Measurements from ENCODE around the gene CMIP.

The CMIP gene

GRCh38 chr16:81442220-81442915 lies 2.2 kb upstream of the CMIP start:
- no peak overlapping the region for H3K27ac ChIP-seq (ENCODE audit: low read length)
- no peaks in the 10 kb centered on the region for H3K36me3 ChIP-seq (ENCODE audit: control insufficient read depth in 1 of 2, insufficient read depth in 2 of 2, low read length in 2 of 2)
- H3K4me3 ChIP-seq (ENCODE audit: low read depth in 1 of 2, low read length in 2 of 2) = no peak overlapping the region

GRCh38 chr16:81442916-81443687 lies 1.5 kb upstream of the CMIP start:
- no peaks in the 10 kb centered on the region for H3K27me3 ChIP-seq (ENCODE audit: low read depth, low read length)
- H3K4me1 ChIP-seq (ENCODE audit: control insufficient read depth in 1 of 2, insufficient read depth in 2 of 2, low read length in 2 of 2) = peaks cover 7 to 24% of the 10 kb centered on the region in 2 donors
- H3K27ac ChIP-seq (ENCODE audit: low read length) = peak overlapping the region; percentile 5
- H3K36me3 ChIP-seq (ENCODE audit: control insufficient read depth in 1 of 2, insufficient read depth in 2 of 2, low read length in 2 of 2) = no peaks in the 10 kb centered on the region
- H3K4me3 ChIP-seq (ENCODE audit: low read depth in 1 of 2, low read length in 2 of 2) = no peak overlapping the region
- H3K9me3 ChIP-seq (ENCODE audit: control insufficient read depth in 1 of 2, low read length in 2 of 2) = no peaks in the 10 kb centered on the region

More at GRCh38 chr16:81442220-81442915, 2.2 kb upstream of the CMIP start:
- peaks cover 3 to 17% of the 10 kb centered on the region in 2 donors for H3K4me1 ChIP-seq (ENCODE audit: control insufficient read depth in 1 of 2, insufficient read depth in 2 of 2, low read length in 2 of 2)
- no peaks in the 10 kb centered on the region for H3K27me3 ChIP-seq (ENCODE audit: low read depth, low read length)
- no peaks in the 10 kb centered on the region for H3K9me3 ChIP-seq (ENCODE audit: control insufficient read depth in 1 of 2, low read length in 2 of 2)

GRCh38 chr16:81443688-81444447 lies 740 bp upstream of the CMIP start:
- Histone ChIP-seq H3K27ac (ENCODE audit: low read length) (peak overlapping the region; percentile 5), H3K4me1 (ENCODE audit: control insufficient read depth in 1 of 2, insufficient read depth in 2 of 2, low read length in 2 of 2) (peaks cover 10 to 28% of the 10 kb centered on the region in 2 donors), H3K36me3 (ENCODE audit: control insufficient read depth in 1 of 2, insufficient read depth in 2 of 2, low read length in 2 of 2) (no peaks in the 10 kb centered on the region), H3K4me3 (ENCODE audit: low read depth in 1 of 2, low read length in 2 of 2) (peak overlapping the region; percentile 16 to 21), H3K27me3 (ENCODE audit: low read depth, low read length) (no peaks in the 10 kb centered on the region), H3K9me3 (ENCODE audit: control insufficient read depth in 1 of 2, low read length in 2 of 2) (no peaks in the 10 kb centered on the region)

- H3K4me3 ChIP-seq (ENCODE audit: low read depth in 1 of 2, low read length in 2 of 2) = peak overlapping the region; percentile 76 to 94
- H3K9me3 ChIP-seq (ENCODE audit: control insufficient read depth in 1 of 2, low read length in 2 of 2) = no peaks in the 10 kb centered on the region
- H3K27ac ChIP-seq (ENCODE audit: low read length) = peak overlapping the region; percentile 94
- peaks cover 19 to 26% of the 10 kb centered on the region in 2 donors for H3K4me1 ChIP-seq (ENCODE audit: control insufficient read depth in 1 of 2, insufficient read depth in 2 of 2, low read length in 2 of 2)
- H3K36me3 ChIP-seq (ENCODE audit: control insufficient read depth in 1 of 2, insufficient read depth in 2 of 2, low read length in 2 of 2) = no peaks in the 10 kb centered on the region
- no peaks in the 10 kb centered on the region for H3K27me3 ChIP-seq (ENCODE audit: low read depth, low read length)
Observed at GRCh38 chr16:81445143-81445961, 744 bp downstream of the CMIP start.

DNA sequence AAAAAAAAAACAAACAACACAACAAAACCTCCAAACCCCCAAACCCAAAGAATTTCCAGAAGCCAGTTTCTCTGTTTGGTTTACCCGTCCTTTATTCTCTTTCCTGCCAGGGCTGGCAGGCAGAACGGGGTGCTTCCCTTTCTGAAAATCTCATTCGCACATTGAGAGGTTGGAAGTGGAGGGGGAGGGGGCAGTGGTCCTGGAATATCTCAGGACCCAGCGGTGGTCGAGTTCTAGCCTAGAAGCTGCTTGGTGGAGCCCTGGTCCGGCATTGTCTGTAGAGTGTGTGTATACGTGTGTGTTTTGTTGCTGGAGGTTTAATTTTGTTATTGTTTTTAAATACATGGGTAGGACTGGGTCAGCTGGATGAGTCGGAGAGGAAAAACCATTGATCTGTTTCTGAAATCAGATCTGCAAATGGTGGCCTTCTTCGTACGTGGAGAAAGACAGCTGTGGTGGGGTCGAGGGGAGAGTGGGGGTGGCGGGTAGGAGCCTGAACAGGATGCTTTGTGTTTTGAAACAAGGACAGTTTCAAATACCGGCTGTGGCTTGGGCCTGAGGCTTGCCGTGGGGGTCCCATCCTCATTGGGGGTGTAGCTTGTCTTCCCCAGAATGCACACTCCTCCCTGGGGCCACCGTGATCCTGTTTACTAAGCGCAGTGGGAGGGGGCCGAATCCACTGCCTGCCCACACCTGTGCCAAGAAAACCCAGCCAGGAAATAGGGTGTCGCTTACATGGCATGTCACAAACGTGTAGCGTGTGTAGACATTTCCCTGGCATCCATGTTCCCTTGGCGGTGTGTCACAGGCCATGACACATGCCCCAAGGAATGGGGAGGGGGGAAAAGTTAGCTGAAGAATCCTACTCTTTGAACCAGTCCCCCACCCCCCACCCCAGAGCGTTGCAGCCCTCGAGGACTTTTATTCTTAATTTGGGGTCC lies 1.6 kb downstream of the CMIP start:
- Histone ChIP-seq H3K27ac (ENCODE audit: low read length) (peak overlapping the region; percentile 94), H3K4me1 (ENCODE audit: control insufficient read depth in 1 of 2, insufficient read depth in 2 of 2, low read length in 2 of 2) (peaks cover 19 to 27% of the 10 kb centered on the region in 2 donors)

DNA sequence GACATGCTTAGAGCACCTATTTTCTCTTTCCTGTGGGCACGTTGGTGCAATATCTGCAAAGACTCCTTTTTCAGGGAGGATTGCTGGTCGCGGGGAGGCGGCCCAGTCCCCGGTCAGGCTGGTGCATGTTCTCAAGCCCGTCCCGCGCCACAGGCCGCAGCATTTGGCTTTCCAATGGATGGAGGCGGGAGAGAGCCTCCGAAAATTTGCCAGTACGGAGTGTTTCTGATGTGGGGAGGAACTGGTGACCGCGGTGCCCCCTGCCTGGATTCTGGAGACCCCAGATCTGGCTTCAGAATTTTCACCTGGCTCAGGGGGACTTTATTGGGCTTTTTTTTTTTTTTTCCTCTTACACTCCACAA lies 2.3 kb downstream of the CMIP start:
- Histone ChIP-seq H3K4me3 (ENCODE audit: low read depth in 1 of 2, low read length in 2 of 2) (peak overlapping the region; percentile 76 to 94), H3K27me3 (ENCODE audit: low read depth, low read length) (no peaks in the 10 kb centered on the region), H3K27ac (ENCODE audit: low read length) (peak overlapping the region; percentile 94), H3K36me3 (ENCODE audit: control insufficient read depth in 1 of 2, insufficient read depth in 2 of 2, low read length in 2 of 2) (no peaks in the 10 kb centered on the region), H3K4me1 (ENCODE audit: control insufficient read depth in 1 of 2, insufficient read depth in 2 of 2, low read length in 2 of 2) (peaks cover 19 to 31% of the 10 kb centered on the region in 2 donors), H3K9me3 (ENCODE audit: control insufficient read depth in 1 of 2, low read length in 2 of 2) (no peaks in the 10 kb centered on the region)

More for the DNA sequence above, 1.6 kb downstream of the CMIP start:
- Histone ChIP-seq H3K4me3 (ENCODE audit: low read depth in 1 of 2, low read length in 2 of 2) (peak overlapping the region; percentile 76 to 94), H3K36me3 (ENCODE audit: control insufficient read depth in 1 of 2, insufficient read depth in 2 of 2, low read length in 2 of 2) (no peaks in the 10 kb centered on the region), H3K27me3 (ENCODE audit: low read depth, low read length) (no peaks in the 10 kb centered on the region), H3K9me3 (ENCODE audit: control insufficient read depth in 1 of 2, low read length in 2 of 2) (no peaks in the 10 kb centered on the region)

DNA sequence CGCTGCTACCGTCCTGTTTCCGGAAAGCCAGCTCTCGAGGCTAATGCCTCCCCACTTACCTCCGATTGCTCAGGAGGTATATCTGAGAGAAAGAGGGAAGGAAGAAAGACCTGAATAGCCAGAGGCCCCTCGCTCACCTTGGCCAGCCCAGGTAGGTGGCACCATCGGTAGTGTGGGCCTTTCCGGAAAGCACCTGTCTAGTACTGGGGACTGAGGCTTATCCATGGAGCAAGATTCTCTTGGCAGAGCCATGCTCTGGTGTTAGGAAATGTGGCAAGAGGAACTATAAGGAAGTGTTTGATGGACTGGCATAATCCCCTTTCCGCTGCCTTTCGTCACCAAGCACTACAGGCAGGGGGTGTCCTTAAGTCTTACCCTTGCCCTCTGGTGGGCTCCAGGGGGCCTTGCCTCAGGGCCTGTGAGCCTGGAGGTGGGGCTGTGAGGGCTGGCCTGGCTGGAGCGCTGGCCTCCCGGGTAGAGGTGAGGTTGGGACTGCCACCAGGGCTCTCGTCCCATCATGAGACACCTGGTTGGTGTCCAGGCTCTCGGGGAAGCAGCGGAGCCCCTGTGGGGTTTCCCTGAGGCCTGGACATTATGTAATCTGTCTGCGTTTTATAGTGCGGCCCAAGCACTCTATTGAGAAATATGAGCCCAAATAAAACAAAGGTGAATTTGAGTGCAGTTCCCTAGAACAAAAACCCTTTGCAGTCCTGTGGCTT lies 2.9 kb downstream of the CMIP start:
- peaks cover 19 to 37% of the 10 kb centered on the region in 2 donors for H3K4me1 ChIP-seq (ENCODE audit: control insufficient read depth in 1 of 2, insufficient read depth in 2 of 2, low read length in 2 of 2)
- H3K4me3 ChIP-seq (ENCODE audit: low read depth in 1 of 2, low read length in 2 of 2) = peak overlapping the region; percentile 76 to 94
- H3K9me3 ChIP-seq (ENCODE audit: control insufficient read depth in 1 of 2, low read length in 2 of 2) = no peaks in the 10 kb centered on the region
- peak overlapping the region; percentile 94 for H3K27ac ChIP-seq (ENCODE audit: low read length)
- H3K27me3 ChIP-seq (ENCODE audit: low read depth, low read length) = no peaks in the 10 kb centered on the region
- H3K36me3 ChIP-seq (ENCODE audit: control insufficient read depth in 1 of 2, insufficient read depth in 2 of 2, low read length in 2 of 2) = no peaks in the 10 kb centered on the region

DNA sequence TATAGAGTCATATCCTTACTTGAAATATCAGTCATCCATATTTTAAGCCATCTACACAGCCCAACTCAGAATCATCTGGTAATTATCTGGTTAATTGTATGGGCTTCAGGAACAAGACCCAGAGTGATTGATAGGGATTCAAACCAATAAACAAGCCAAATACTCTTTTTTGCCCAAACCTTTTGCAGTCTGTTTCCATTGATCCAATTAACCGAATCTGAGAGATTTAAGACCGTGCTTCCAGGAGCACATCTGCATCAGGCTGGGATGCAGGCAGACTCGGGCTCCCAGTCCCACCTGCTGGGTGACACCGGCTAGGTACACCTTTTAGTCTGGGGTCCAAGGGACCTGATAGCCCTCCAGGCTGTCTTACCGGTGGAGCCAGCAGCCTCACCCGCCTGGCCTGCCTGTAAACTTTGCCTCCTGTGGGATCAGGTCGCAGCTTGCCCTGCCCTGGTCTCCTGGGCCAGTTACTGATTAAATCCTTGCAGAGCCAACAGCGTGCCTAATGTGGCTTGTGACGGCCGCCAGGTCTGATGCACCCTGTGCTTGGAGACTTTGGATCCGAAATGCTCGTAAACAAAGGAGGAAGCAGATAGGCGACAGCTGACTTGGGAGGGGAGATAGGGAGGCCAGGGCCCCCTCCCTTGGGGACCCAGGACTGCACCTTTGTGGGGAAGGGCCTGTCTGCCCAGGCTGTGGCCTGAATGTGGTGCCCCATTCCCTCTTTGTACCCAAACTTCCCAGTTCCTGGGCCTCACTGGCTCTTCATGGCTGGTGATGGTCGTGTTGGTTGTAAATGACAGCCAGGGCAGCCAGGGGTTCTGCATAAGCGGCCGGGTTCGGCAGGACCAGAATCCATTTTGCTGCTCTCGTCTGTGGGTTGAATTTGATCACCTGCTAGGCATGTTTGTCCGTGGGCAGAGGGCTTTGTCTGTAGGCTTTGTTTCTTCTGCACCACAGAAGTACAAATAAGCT lies 3.8 kb downstream of the CMIP start:
- Histone ChIP-seq H3K27ac (ENCODE audit: low read length) (peak overlapping the region; percentile 94), H3K27me3 (ENCODE audit: low read depth, low read length) (no peaks in the 10 kb centered on the region), H3K36me3 (ENCODE audit: control insufficient read depth in 1 of 2, insufficient read depth in 2 of 2, low read length in 2 of 2) (no peaks in the 10 kb centered on the region), H3K4me3 (ENCODE audit: low read depth in 1 of 2, low read length in 2 of 2) (peak overlapping the region in 1 of 2 donors; percentile 94), H3K4me1 (ENCODE audit: control insufficient read depth in 1 of 2, insufficient read depth in 2 of 2, low read length in 2 of 2) (peaks cover 26 to 43% of the 10 kb centered on the region in 2 donors), H3K9me3 (ENCODE audit: control insufficient read depth in 1 of 2, low read length in 2 of 2) (no peaks in the 10 kb centered on the region)

- Histone ChIP-seq H3K27ac (ENCODE audit: low read length) (peak overlapping the region; percentile 94), H3K4me1 (ENCODE audit: control insufficient read depth in 1 of 2, insufficient read depth in 2 of 2, low read length in 2 of 2) (peaks cover 26 to 43% of the 10 kb centered on the region in 2 donors), H3K27me3 (ENCODE audit: low read depth, low read length) (no peaks in the 10 kb centered on the region), H3K9me3 (ENCODE audit: control insufficient read depth in 1 of 2, low read length in 2 of 2) (no peaks in the 10 kb centered on the region), H3K36me3 (ENCODE audit: control insufficient read depth in 1 of 2, insufficient read depth in 2 of 2, low read length in 2 of 2) (no peaks in the 10 kb centered on the region), H3K4me3 (ENCODE audit: low read depth in 1 of 2, low read length in 2 of 2) (peak overlapping the region in 1 of 2 donors; percentile 33)
Observed at GRCh38 chr16:81449241-81449640, 4.6 kb downstream of the CMIP start.

Data from muscle layer of duodenum (tissue), 2 donors.